Activated gamma-delta T cell treated with anti-CD3 and anti-CD28 coated beads, Interleukin-2, amount 50 U/mL, for 16 hours (primary cell): Measurements from ENCODE around the gene PDLIM7.

Experiments used
- DNase-seq: peaks from one replicate; pipeline ENCODE4 v3.0.0-alpha.2; 2020; ENCODE audit warnings: low read depth

The PDLIM7 gene

GRCh38 chr5:177505075-177505474 lies 7.7 kb upstream of the PDLIM7 start:
- no peak for DNase-seq

- DNase-seq = no peak
Observed at GRCh38 chr5:177504086-177505056, 7.0 kb upstream of the PDLIM7 start.

- no peak for DNase-seq
Observed at GRCh38 chr5:177503351-177504085, 6.1 kb upstream of the PDLIM7 start.

- DNase-seq = no peak
Observed at GRCh38 chr5:177502886-177503285, 5.5 kb upstream of the PDLIM7 start.

GRCh38 chr5:177501874-177502678 lies 4.7 kb upstream of the PDLIM7 start:
- DNase-seq = no peak

- peak; percentile 81 for DNase-seq
Observed at GRCh38 chr5:177500685-177501522, 3.5 kb upstream of the PDLIM7 start.

- no peak for DNase-seq
Observed at GRCh38 chr5:177499842-177500241, 2.4 kb upstream of the PDLIM7 start.

- no peak for DNase-seq
Observed at GRCh38 chr5:177498013-177498787, 796 bp upstream of the PDLIM7 start.

- no peak for DNase-seq
Observed at GRCh38 chr5:177496727-177497291, 595 bp downstream of the PDLIM7 start.

GRCh38 chr5:177496070-177496726 lies 1.2 kb downstream of the PDLIM7 start:
- DNase-seq = no peak

GRCh38 chr5:177495243-177496060 lies 2.0 kb downstream of the PDLIM7 start:
- DNase-seq = no peak

GRCh38 chr5:177494346-177495195 lies 2.8 kb downstream of the PDLIM7 start:
- no peak for DNase-seq

GRCh38 chr5:177493795-177494345 lies 3.5 kb downstream of the PDLIM7 start:
- DNase-seq = no peak

GRCh38 chr5:177492841-177493240 lies 4.6 kb downstream of the PDLIM7 start:
- DNase-seq = no peak

- no peak for DNase-seq
Observed at GRCh38 chr5:177491983-177492746, 5.2 kb downstream of the PDLIM7 start.

- DNase-seq = no peak
Observed at GRCh38 chr5:177491429-177491945, 5.9 kb downstream of the PDLIM7 start.
